BE2C (cell line): ENCODE measurements around the gene RHNO1. TPM values are rescaled to one million over a fixed set of nuclear protein-coding genes. Genes with fewer than 3 reads are reported as not detected.
A peak's percentile ranks its signal among the peaks of the same experiment; 100 is the strongest.

Experiments
- DNase-seq: peaks from one replicate; pipeline ENCODE4 v3.0.0-alpha.2; 2020
- H3K27me3 ChIP-seq: fragments of 250-450 bp; sonication (Bioruptor Pico); 2 replicates; pipeline ENCODE4 v1.5.1; 2020; ENCODE audit warnings: mild to moderate bottlenecking
- H3K36me3 ChIP-seq: fragments of 250-450 bp; sonication (Bioruptor Pico); 2 replicates; pipeline ENCODE4 v1.5.1; 2020; ENCODE audit warnings: mild to moderate bottlenecking
- H3K4me1 ChIP-seq: fragments of 250-450 bp; sonication (Bioruptor Pico); 2 replicates; pipeline ENCODE4 v1.5.1; 2020
- H3K4me3 ChIP-seq: 2 replicates; pipeline ENCODE4 v1.5.1; 2011; ENCODE audit warnings: low read depth, low read length
- H3K9me3 ChIP-seq: fragments of 250-450 bp; sonication (Bioruptor Pico); 2 replicates; pipeline ENCODE4 v1.5.1; 2020
- polyA plus RNA-seq: library from polyadenylated mRNA; unstranded; fragments of >200 nt; gene quantifications from one replicate; pipeline ENCODE4 v1.2.1, GENCODE V29; 2012; ENCODE audit warnings: low read depth, missing spikeins; ENCODE audit not compliant: insufficient read length, insufficient read depth
- TF ChIP-seq, protein P1 (sequence below): IDR thresholded peaks from 2 replicates; pipeline ENCODE4 v1.5.1; 2012; ENCODE audit warnings: mild to moderate bottlenecking, low read depth, low read length

Gene RHNO1
- polyA plus RNA-seq: 15.4 TPM

GRCh38 chr12:2877047-2877952 is at the start of gene RHNO1, which contains the start of gene FOXM1:
Gene RHNO1 (plus strand): TSS chr12:2877223. CDS start chr12:2885367, 8,144 bp downstream.
Gene FOXM1 (minus strand): TSS chr12:2877174. CDS start chr12:2874478, 2,696 bp downstream.
- Histone ChIP-seq H3K4me3 (peak within 1 kb of the TSS; percentile 98), H3K36me3 (peaks cover 25% of the 10 kb centered on the region), H3K27me3 (no peaks in the 10 kb centered on the region), H3K9me3 (no peaks in the 10 kb centered on the region), H3K4me1 (no peaks in the 10 kb centered on the region)
- TF ChIP-seq, protein P1, sequence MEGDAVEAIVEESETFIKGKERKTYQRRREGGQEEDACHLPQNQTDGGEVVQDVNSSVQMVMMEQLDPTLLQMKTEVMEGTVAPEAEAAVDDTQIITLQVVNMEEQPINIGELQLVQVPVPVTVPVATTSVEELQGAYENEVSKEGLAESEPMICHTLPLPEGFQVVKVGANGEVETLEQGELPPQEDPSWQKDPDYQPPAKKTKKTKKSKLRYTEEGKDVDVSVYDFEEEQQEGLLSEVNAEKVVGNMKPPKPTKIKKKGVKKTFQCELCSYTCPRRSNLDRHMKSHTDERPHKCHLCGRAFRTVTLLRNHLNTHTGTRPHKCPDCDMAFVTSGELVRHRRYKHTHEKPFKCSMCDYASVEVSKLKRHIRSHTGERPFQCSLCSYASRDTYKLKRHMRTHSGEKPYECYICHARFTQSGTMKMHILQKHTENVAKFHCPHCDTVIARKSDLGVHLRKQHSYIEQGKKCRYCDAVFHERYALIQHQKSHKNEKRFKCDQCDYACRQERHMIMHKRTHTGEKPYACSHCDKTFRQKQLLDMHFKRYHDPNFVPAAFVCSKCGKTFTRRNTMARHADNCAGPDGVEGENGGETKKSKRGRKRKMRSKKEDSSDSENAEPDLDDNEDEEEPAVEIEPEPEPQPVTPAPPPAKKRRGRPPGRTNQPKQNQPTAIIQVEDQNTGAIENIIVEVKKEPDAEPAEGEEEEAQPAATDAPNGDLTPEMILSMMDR: 0 out of 2 replicates have a peak, but pooled peaks have one; percentile 2
- DNase-seq: peak; percentile 90

GRCh38 chr12:2829275-2829674 is 47.7 kb upstream of the RHNO1 start:
- no peaks in the 10 kb centered on the region for H3K9me3 ChIP-seq
- no peaks in the 10 kb centered on the region for H3K27me3 ChIP-seq
- H3K36me3 ChIP-seq: peaks cover 42% of the 10 kb centered on the region
- no peak for DNase-seq
- H3K4me1 ChIP-seq: peaks cover under 1% of the 10 kb centered on the region; the same call in 1 of the 2 replicates
- TF ChIP-seq, protein P1: no peak
- no peak overlapping the region for H3K4me3 ChIP-seq

- Histone ChIP-seq H3K4me1 (peaks cover 11% of the 10 kb centered on the region), H3K27me3 (no peaks in the 10 kb centered on the region), H3K4me3 (no peak overlapping the region), H3K9me3 (no peaks in the 10 kb centered on the region), H3K36me3 (peaks cover 11% of the 10 kb centered on the region)
- no peak for DNase-seq
- TF ChIP-seq, protein P1: no peak
These were observed 44.4 kb upstream of the RHNO1 start for GRCh38 chr12:2832550-2833127.

GRCh38 chr12:2833327-2833726 is 43.7 kb upstream of the RHNO1 start:
- Histone ChIP-seq H3K27me3 (no peaks in the 10 kb centered on the region), H3K4me1 (peaks cover 11% of the 10 kb centered on the region), H3K36me3 (peaks cover 4% of the 10 kb centered on the region), H3K9me3 (no peaks in the 10 kb centered on the region), H3K4me3 (no peak overlapping the region)
- TF ChIP-seq, protein P1: no peak
- no peak for DNase-seq

DNA sequence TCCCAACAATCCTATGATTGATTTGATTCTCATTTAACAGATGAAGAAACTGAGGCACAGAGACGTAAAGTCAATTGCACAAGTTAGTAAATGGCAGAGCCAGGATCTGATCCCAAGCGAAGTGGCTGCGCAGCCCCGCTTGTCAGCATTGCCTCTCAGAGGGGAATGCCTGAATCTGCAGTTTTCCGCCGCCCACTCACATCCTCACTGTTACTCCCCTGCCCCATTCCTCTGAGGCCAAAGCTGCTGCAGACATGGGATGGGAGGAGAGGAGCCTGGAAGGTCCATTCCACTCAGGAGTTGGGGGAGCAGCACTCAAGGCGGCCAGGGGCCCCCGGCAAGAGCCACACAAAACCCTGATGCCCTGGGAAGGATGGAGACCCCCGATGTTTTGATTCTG is 43.2 kb upstream of the RHNO1 start:
- no peak overlapping the region for H3K4me3 ChIP-seq
- TF ChIP-seq, protein P1: no peak
- H3K36me3 ChIP-seq: no peaks in the 10 kb centered on the region; the same call in none of the 2 replicates
- DNase-seq: no peak
- H3K27me3 ChIP-seq: no peaks in the 10 kb centered on the region
- no peaks in the 10 kb centered on the region for H3K9me3 ChIP-seq
- peaks cover 11% of the 10 kb centered on the region for H3K4me1 ChIP-seq
